DMS53 treated with DMSO at 0.1 percent for 48 hours (cell line): ENCODE measurements around the gene ZNF362.

Experiments used
- DNase-seq: peaks from one replicate; lab custom pipeline; 2025; ENCODE audit not compliant: unreplicated experiment; lab: John Stamatoyannopoulos, UW

Gene ZNF362

DNA sequence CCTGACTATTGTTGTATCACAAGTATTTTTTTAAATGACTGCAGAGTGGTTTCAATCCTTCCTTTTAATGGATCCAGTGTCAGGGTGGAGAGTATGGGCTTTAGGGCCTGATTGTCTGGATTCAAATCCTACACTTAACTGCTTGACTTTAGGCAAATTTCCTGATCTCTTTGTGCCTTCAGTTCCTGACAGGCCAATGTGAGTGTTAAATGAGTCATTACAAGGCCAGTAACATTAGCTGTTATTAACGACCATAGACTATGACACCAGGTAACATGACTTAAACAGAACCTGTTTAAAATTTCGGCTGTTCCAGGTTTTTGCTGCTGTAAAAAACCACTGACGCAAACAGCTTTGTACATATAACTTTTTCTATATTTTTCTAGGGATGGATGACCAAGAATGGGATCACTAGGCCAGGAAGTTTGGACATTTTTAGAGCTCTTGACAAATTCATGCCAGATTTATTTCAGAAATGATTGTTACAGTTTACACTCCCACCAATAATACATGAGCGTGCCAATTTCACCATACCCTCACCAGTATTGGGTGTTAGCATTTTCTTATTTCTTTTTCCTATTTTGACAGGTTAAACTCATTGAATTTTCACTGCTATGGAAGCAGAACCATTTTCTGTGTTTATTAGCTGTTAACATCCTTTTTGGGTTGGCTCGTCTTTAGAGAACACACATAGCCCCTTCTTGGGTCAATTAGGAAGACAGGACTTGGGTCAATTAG, 11.3 kb downstream of the ZNF362 start:
- DNase-seq = no peak

DNA sequence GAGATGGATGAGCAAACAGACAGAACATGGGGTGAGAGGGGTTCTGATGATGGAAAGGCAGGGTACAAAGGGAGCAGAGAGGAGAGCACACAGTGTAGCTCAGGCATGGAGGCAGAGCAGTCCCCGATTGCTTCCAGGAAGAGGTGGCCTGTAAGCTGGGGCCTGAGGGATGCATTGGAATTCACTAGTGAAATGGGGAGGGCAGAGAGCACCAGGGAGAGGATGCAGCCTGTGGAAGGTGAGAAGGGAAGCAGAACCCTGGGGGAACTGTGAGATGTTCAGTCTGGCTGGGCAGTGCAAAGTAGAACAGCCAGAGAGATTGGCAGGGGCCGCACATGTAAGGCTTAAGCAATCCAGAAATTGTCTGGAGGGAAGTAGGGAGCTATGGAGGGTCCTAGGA, 12.2 kb downstream of the ZNF362 start:
- no peak for DNase-seq

DNA sequence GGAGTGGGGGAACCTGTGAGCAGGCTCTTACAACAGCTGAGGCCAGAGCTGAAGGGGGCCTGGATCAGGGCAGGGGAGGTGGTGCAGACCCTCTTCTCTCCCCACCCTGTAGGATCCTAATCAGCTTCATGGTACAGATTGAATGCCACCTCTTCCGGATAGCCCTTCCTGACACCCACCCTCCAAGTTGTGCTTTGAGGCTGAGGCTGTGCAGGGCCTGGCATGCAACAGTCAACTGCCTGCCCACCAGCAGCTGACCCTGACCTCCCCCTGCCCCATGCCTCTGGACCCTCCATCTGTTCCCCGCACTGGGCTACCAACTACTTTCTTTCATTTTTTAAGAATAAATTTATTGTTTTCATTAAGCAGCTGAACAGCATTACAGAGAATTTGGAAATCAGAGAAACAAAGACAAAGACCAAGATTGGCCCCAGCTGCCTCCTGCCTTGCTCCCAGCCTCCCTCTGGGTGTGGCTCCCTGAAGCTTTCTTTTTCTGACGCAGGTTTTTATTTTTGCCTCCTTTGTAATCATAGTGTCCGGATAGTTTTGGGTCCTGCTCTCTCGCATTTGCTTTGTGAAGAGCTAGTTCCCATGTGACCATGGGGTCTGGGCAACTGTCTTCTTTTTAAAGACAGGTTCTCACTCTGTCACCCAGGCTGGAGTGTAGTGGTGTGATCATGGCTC, 12.8 kb downstream of the ZNF362 start:
- no peak for DNase-seq

DNA sequence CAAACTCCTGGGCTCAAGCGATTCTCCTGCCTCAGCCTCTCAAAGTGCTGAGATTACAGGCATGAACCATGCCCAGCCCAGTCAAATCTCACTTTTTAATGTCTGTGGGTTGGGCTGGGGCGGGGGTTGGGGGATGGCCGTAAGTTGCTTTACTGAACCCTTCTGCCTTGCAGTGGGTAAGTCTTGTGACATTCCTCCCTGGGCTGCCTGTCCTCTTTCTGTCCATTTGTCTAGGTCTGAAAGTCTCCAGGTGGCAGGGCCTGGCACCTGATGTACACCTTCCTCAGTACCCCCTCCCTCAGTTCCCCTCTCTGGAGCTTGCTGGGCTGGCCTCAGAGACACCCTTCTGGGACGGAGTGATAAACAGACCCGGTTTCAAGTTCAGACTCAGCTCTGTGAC, 13.3 kb downstream of the ZNF362 start:
- DNase-seq = no peak

DNA sequence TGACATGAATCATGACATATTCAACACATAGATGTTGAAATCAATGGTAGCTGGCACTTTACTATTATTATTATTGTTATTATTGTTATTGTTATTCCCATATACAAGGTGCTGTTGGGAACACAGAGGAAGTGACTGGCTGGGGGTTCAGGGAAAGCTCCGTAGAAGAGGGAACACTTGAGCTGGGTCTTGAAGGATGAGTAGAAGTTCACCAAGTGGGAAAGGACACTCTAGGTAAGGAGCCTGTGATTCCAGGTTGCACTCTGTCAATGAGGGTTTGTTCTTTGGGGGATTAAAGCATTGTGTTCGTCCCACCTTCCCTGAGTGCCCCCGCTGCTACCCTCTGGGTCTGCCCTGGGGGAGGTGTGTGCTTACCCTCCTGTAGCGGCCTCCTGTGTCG, 14.1 kb downstream of the ZNF362 start:
- DNase-seq = no peak

DNA sequence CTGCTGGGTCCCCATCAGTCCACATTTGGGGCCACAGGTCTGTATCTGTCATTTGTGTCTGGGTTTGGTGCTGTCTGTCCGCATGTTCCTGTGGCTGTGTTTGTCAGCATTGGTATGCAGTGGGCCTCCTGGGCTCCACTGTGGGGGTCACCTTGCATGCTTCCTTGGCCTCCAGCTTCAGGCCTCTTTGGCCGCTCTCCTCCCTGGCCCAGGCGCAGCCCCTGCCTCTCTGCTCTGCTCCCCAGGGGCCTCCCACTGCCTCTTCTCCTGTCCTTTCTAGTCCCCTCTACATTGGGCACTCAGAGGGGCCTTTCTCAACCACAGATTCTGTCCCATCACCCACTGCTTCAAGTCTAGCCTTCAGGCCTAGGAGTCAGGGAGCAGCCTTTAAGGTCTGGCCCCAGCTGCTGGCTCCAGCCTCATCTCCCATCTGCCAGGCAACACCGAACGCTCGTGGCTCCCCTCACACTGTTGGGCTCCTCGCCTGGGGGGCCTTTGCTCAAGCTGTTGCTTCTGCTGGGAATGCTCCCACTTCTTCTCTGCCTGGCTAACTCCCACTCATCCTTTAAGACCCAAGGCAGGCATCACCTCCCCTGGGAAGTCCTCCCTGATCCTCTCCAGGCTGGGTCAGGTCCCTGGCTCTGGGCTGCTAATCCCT, 14.6 kb downstream of the ZNF362 start:
- DNase-seq = no peak

DNA sequence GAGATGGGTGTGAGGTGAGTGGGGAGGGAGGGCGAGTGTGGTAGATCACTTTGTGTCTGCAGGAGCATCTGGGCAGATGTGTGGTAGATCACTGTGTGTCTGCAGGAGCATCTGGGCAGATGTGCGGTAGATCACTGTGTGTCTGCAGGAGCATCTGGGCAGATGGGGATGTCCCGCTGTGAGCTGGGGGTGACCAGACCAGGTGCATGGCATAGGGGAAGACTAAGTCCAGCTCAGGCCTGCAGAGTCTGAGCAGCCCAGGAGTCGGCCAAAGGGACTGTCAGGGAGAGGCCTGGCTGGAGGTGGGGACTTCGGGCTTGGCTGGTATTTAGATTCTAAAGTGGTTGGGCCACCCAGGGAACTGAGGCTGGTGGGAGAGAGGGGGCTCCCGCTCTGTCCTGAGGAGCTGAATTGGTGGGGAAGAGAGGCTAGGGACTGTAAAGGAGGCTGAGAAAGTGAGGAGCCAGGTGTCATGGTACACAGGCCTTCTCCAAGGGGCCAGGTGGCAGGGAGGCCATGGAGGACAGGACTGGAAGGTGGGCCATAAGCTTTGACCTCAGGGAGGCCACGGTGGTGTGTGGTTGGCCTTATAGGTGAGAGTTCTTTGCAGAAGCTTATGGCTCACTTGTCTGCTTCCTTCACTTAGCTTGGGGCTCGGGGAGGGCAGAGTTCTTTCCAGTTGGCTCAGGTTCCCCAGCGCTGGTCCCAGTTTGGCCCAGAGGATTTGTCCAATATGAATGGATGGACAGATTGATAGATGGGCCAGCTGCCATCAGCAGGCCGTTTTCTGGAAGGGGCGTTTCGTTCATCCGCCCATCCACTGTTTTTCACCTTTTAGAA, 15.6 kb downstream of the ZNF362 start:
- no peak for DNase-seq

DNA sequence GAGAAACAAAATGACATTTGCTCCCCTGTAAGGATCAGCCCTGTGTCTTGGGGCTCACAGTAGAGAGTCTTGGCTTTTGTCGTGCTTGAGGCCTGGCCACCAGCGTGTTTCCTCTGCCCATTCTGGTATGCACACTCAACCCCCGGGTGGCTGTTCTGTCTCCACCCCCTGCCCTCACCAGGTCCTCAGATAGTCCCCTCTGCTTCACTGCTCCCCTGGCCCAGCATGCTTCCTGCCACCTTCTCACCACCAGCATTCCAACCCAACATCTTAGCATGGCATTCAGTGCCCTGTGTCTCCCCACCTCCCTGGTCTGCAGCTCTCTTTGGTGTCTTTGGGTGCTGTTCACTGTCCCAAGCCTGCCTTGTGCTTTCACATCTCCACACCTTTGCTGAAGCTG, 16.2 kb downstream of the ZNF362 start:
- no peak for DNase-seq

DNA sequence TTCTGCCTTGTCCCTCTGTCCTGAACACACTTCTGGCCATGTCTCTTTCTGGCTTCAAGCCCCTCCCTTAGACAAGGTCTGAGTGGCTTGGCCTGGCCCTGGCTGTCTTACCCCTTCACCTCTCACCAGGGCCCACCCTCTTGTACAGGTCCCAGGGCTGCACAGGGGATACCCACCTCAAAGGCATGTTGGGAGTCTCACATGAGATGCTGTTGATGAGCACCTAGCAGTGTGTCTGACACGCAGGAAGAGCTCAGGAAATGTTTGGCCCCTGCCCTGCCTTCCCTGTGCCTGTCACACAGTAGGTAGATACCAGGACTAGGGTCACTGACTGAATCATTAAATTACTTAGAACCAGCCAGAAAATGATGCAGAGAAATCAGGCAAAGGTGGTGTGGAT, 16.6 kb downstream of the ZNF362 start:
- DNase-seq = no peak

DNA sequence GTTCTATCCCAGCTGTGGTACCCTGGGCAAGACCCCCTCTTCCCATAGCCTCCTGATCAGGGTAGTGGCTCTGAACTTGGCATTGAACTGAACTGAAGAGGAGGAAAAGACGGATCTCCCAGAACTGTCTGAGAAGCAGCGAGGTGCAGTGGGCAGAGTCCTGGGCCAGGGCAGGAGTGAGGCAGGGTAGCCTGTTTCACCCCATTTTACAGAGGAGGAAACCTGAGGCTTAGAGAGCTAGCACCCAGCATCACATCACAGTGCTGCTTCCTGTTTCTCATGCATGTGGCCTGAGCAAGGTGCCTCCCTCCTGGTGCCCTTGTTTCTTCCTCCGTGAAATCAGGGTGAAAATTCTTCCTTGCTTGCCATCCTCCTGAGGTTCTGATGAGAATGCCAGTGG, 17.1 kb downstream of the ZNF362 start:
- no peak for DNase-seq

DNA sequence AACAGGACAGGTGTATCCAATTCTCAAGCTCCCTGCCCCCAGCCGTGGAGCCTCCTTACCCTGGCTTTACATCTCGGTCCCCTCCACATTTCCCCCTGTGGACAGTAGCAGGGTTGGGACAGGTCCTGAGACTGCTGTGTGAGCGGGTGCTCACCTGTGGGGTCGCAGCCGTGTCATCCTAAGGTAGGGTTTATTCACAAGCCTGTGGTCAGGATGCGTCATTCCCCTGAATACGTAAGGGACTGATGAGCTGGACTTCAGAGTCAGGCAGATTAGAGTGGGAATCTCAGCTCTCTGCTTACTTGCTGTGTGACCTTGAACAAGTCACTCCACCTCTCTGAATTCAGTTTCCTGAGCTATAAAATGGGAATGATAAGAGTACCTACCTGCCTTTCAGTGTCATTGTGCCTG, 17.7 kb downstream of the ZNF362 start:
- DNase-seq = no peak

DNA sequence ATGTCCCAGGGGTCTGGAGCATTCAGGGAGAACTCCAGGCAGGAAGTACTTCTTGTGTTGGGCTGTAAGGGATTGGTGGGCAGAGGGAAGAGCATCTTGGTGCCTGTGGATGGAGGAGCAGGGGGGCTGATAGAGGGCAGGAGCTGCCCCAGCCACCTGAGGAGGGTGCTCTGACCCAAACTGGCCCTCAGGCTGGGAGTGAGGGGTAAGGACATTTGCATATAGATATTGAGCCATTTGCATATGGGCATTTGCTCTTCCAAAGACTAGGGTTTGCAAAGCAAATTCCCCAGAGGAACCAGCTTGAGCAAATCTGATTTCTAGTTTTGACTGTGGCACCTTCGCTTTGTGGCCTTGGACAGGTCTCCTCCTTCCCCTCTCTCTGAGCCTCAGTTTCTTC, 18.2 kb downstream of the ZNF362 start:
- no peak for DNase-seq

DNA sequence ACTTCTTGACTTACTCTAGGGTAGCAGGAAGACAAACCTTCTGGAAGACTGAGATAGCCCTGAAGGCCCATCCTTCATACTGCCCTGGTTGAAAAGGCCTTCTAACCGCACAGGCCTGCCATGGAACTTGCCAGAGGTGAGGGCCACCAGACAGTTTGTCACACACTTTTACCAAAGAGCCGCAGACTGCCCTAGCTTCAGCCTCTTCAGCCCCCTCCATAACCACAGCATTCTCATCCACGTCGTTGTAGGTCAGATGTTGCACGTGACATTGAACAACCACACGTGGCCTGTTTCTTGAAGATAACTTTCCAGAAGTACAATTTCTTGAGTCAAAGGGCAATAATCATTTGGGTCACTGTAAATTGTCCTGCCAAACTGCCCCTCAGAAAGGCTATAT, 18.9 kb downstream of the ZNF362 start:
- DNase-seq = no peak

DNA sequence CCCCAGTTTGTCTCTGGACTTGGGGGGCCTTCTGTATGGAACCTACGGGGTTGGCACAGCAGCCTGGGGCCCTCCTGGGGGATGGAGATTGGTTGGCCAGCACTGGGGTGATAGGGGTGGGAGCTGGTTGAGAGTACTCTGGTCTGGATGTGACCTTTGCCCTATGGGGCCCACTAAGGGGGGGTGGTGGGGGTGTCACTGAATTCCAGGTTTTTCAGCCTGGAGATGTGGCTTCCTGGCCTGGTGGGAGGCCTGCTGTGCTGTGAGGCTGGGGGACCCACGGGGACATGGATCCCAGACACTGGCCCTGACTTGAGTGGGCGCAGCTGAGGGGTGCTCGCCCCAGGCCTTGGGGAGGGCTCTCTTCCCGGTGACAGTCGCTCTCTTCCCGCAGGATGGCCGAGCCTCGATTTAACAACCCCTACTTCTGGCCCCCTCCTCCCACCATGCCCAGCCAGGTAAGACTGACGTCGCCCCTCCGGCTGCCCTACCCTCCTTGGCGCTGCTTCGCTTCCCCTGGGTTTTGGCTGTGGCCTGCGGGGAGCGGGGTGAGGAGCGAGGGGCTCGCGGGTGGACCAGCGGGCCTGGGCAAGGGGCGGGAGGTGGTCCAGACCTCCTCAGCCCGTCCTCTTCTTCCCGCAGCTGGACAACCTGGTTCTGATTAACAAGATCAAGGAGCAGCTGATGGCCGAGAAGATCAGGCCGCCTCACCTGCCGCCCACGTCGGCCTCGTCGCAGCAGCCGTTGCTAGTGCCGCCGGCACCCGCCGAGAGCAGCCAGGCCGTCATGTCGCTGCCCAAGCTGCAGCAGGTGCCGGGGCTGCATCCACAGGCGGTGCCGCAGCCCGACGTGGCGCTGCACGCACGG, 19.6 kb downstream of the ZNF362 start:
- DNase-seq = no peak

DNA sequence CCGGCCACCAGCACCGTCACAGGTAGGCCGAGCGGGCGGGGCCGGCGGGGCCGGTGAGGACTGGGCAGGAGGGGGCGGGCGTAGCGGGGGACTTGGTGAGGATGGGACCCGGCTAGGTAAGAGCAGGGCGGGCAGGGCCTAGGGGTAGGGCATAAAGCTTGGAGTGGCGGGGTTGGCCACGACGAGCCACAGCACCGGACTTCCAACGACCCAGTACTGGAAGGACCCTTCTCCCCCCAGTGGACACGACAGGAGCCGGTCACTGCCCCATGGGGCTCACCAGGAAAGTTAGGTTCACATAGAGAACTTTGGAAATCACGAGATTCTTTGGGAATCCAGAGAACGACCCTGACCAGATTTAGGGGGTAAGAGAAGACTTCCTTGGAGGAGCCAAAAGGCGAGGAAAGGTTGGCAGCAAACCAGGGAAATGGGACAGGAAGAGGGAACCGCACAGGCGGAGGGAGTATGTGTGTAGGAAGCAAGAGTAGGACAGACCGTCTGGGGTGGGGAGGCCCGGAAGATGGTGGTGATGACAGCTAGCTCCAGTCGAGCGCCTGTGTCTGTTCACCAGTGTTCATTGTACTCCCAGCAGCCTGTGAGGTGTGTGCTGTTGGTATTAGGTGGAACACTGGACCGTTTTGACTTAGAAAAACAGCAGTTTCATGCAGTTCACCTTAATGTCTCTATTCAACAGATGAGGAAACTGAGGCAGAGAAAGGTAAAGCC, 20.4 kb downstream of the ZNF362 start:
- DNase-seq = no peak

DNA sequence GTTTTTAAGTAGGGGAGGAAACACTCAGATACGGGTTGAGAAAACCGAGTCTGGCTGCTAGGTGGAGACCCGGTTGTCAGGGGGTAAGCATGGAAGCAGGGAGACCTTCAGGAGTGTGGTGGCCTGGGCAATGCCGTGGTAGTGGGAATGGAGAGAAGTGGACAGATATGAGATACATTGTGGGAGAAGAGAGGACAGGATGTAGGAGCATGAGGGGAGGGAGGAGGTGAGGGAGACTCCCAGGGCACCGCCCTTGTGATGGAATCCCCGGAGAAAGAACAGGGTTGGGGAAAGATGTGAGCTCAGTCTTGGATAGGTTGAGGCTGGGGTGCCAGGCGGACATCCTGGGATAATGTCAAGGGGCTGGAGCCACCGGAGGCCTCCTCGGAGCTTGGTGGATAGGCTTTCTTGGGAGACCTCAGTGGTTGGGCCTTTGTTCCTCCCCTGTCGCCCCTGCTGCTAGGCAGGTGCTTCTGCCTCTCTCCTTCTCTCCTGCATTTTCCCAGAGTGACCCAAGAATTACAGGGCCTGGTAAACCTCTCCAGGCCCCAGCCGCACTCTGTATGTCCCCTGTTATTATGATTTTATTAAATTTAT, 21.3 kb downstream of the ZNF362 start:
- DNase-seq = no peak

DNA sequence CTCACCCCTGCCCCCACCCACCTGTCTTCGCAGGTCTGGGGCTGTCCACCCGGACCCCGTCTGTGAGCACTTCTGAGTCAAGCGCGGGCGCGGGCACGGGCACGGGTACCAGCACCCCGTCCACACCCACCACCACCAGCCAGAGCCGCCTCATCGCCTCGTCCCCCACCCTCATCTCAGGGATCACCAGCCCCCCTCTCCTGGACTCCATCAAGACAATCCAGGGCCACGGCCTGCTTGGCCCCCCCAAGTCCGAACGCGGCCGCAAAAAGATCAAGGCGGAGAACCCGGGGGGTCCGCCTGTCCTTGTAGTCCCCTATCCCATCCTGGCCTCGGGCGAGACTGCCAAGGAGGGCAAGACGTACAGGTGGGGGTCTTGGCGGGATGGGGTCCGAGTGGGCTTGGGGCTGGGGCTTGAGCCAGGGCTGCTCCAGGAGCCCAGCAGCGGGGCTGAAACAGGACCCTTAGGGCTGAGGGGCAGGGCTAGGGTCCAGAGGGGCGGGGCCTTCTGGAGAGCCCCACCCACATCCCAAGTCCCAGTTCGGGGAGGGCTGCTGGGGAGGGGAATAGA, 23.9 kb downstream of the ZNF362 start:
- no peak for DNase-seq

DNA sequence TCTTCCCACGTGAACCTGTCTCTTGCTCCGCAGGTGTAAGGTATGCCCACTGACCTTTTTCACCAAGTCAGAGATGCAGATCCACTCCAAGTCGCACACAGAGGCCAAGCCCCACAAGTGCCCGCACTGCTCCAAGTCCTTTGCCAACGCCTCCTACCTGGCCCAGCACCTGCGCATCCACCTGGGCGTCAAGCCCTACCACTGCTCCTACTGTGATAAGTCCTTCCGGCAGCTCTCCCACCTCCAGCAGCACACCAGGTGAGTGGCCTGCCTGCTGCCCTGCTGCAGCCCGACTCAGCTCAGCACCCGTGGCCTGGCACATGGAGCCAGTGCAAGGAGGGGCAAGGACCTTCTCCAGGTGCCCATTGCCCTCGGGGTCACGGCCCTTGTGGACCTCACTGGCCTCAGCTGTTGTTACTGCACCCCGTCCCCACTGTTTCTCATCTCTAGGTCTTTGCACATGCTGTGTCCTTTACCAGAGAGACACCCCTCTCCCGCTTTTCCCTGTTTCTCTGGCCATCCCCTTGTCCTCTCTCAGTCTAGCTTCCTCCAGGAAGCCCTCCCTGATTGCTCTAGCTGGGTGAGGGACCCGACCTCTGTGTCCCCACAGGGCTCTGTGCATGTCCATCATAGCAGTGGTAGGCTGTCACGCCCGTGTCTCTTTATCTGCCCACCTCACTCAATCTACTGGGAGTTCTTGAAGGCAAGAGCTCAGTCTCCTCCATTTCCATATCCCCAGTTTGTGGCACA, 25.4 kb downstream of the ZNF362 start:
- no peak for DNase-seq
